Liver (tissue), 3 donors: ENCODE data around the gene PTPRN2.

Experiments
- CTCF ChIP-seq: fragments of 150-350 bp; IDR thresholded peaks from 2 replicates; pipeline ENCODE4 v1.5.1; 2017; ENCODE audit warnings: improper control_type of control experiment, low read depth, low read length; ENCODE audit not compliant: missing input control
- MAX ChIP-seq: IDR thresholded peaks from 2 replicates; pipeline ENCODE4 v1.6.1; 2016; ENCODE audit warnings: antibody characterized with exemption
- RAD21 ChIP-seq, 2 donors: IDR thresholded peaks; 2 replicates each; pipeline ENCODE4 v1.6.1; 2016; ENCODE audit warnings: antibody characterized with exemption in 2 of 2, mild to moderate bottlenecking in 2 of 2
- SP1 ChIP-seq: IDR thresholded peaks from 2 replicates; pipeline ENCODE4 v1.6.1; 2018; ENCODE audit warnings: antibody characterized with exemption, mild to moderate bottlenecking
- YY1 ChIP-seq: IDR thresholded peaks from 2 replicates; pipeline ENCODE4 v1.6.1; 2016; ENCODE audit warnings: antibody characterized with exemption, mild to moderate bottlenecking
- TF ChIP-seq, protein P1 (sequence below): IDR thresholded peaks from 2 replicates; pipeline ENCODE4 v1.6.1; 2016; ENCODE audit warnings: antibody characterized with exemption
- donor health status: healthy.
- donor health status: healthy.

DNA sequence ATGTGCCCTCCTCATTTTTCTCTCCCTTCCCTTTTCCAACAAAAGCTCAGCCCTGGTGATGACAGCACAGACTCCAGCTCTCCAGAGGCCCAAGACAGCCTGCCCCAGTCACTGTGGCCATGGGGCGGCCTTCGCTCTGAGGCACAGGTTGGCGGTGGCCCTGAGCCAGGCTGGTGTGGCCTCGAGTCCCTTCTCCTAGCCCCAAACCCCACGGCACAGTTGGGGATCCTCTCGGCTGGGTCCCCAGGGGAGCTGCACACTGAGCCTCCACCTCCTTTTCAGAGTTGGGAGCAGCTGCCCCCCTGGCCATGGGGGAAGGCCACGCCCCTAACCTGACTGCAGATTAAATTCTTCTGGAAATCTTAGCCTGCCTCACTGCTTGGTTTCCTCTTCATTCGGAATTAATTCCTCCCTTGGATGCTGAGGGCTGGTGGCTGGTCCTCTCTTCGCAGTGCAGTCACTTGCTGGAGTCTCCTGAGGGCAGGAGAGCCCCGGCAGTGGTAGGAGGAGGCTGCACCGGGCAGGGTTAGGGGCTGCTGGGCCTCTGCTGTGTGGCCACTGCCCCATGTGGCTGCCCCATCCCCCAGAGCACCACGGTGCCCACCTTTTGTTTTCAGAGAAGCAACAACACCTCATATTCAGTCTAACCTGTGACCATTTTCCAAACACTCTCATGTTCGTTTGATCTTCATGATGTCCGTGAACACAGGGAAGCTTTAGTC is 824.2 kb downstream of the PTPRN2 start:
- TF ChIP-seq CTCF (no peak), RAD21 (IDR thresholded peaks at IDR 0.05) (no peak), MAX (no peak), YY1 (no peak), SP1 (no peak)
- TF ChIP-seq, protein P1, sequence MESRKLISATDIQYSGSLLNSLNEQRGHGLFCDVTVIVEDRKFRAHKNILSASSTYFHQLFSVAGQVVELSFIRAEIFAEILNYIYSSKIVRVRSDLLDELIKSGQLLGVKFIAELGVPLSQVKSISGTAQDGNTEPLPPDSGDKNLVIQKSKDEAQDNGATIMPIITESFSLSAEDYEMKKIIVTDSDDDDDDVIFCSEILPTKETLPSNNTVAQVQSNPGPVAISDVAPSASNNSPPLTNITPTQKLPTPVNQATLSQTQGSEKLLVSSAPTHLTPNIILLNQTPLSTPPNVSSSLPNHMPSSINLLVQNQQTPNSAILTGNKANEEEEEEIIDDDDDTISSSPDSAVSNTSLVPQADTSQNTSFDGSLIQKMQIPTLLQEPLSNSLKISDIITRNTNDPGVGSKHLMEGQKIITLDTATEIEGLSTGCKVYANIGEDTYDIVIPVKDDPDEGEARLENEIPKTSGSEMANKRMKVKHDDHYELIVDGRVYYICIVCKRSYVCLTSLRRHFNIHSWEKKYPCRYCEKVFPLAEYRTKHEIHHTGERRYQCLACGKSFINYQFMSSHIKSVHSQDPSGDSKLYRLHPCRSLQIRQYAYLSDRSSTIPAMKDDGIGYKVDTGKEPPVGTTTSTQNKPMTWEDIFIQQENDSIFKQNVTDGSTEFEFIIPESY = no peak
